ENCODE data around the gene KPTN. TPM values are rescaled to one million over a fixed set of nuclear protein-coding genes. Genes with fewer than 3 reads are reported as not detected.

KPTN gene
- total RNA-seq, 1 donor = 4.0 TPM

DNA sequence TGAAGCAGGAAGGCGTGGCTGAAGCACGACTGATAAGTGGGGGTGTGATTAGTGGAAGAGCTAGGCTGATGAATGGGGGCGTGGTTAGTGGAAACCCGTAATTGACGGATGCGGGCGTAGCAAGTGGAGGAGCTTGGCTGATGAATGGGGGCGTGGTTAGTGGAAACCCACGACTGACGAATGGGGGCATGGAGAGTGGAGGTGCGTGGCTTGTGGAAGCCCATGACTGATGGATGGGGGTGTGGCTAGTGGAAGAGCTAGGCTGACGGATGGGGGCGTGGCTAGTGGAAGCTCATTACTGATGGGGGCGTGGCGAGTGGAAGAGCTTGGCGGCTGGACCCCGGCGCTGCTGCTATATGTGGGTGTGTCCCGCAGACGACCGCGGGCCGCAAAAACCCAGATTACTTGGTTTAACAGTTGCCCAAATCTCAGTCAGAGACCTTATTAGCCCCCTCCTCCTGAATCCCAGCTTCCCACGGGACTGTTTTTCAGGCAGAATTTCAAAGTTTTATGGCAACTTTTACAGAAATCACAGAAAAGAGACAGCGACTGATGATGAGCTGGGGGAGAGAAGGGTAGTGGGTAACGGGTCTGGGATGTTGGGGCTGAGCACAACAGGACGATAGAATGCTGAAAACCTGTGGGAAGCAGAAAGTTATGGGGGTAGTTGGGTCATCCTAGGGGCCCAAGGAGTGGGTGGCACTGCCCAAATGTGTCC, 55.7 kb downstream of the KPTN start:
- H3K79me2 ChIP-seq (ENCODE audit: insufficient read depth, low read length) = no peaks in the 10 kb centered on the region
- no peaks in the 10 kb centered on the region for H3K36me3 ChIP-seq (ENCODE audit: insufficient read depth, low read length)
- H3K4me1 ChIP-seq (ENCODE audit: insufficient read depth, low read length) = peaks cover 17% of the 10 kb centered on the region
- peaks cover 5% of the 10 kb centered on the region for H4K20me1 ChIP-seq (ENCODE audit: insufficient read depth, low read length)
- H3K4me2 ChIP-seq (ENCODE audit: insufficient read depth, low read length) = peak overlapping the region; percentile 86
- peak overlapping the region; percentile 58 for H3K4me3 ChIP-seq (ENCODE audit: insufficient read depth, low read length)
- DNase-seq (ENCODE audit: insufficient read length, low spot score, missing footprints) = peak; percentile 99
- H2AFZ ChIP-seq (ENCODE audit: low read length) = peak overlapping the region; percentile 82
- no peak for TF ChIP-seq CTCF (IDR thresholded peaks at IDR 0.05; ENCODE audit: extremely low read depth, low read depth, low read length)
- no peaks in the 10 kb centered on the region for H3K9me3 ChIP-seq (ENCODE audit: low read depth, low read length)
- peak overlapping the region; percentile 50 for H3K27ac ChIP-seq (ENCODE audit: low read depth, low read length)
- peaks cover 13% of the 10 kb centered on the region for H3K27me3 ChIP-seq (ENCODE audit: insufficient read depth, low read length)

DNA sequence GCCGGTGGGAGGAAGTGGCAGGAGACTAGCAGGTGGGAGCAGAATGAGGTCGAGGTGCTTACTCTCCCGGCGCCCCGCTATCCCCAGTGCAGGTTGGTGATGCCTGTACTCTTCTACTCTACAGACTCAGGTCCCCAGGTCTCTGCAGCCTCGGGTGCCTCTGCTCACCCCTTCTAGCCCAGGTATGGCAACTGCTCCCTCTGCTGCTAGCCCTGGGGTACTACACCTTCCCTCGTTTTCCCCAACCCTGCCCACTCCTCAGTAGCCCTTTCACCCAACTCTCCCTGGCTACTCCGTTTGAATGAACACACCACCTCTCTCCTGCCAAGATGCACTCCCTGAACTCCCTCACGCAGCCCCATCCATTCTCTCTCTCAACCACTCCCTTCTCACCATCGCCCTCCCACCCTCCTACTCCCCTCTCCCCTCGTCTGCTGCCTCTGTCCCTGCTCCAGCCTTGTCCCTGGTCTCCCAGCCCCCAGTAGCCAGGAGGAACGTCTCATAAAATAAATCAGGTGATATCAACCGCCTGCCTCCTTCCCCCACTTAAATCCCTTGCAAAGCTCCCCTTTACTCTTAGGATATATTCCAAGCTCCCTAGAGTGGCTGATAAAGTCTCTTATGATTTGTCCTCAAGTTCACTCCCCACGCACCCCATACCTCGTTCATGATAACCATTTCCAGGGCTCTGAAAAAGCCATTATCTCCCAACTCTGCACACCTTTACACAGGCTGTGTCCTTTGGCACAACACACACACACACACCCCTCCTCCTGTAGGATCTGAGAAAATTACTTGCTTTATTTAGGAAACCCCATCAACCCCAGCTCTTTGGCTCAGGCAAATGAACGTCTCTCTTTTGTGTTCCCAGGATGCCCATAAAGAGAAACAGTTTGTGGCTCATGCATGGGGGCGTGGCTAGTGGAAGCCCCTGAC, 56.5 kb downstream of the KPTN start:
- peak; percentile 80 for TF ChIP-seq CTCF (IDR thresholded peaks at IDR 0.05; ENCODE audit: extremely low read depth, low read depth, low read length)
- Histone ChIP-seq H3K4me2 (ENCODE audit: insufficient read depth, low read length) (peak overlapping the region; percentile 86), H4K20me1 (ENCODE audit: insufficient read depth, low read length) (peaks cover 5% of the 10 kb centered on the region), H3K27ac (ENCODE audit: low read depth, low read length) (peak overlapping the region; percentile 50), H3K9me3 (ENCODE audit: low read depth, low read length) (no peaks in the 10 kb centered on the region), H3K4me3 (ENCODE audit: insufficient read depth, low read length) (peak overlapping the region; percentile 58), H3K4me1 (ENCODE audit: insufficient read depth, low read length) (peaks cover 17% of the 10 kb centered on the region), H3K79me2 (ENCODE audit: insufficient read depth, low read length) (no peaks in the 10 kb centered on the region), H2AFZ (ENCODE audit: low read length) (peak overlapping the region; percentile 82), H3K27me3 (ENCODE audit: insufficient read depth, low read length) (peaks cover 21% of the 10 kb centered on the region), H3K36me3 (ENCODE audit: insufficient read depth, low read length) (no peaks in the 10 kb centered on the region)
- peak; percentile 92 for DNase-seq (ENCODE audit: insufficient read length, low spot score, missing footprints)

Other genes starting within 250 kb of the KPTN start
- gene CCDC9, start 227.7 kb downstream of the KPTN start, total RNA-seq = 7.6 and 8.0 TPM in 2 replicates
- gene INAFM1, start 209.3 kb downstream of the KPTN start, total RNA-seq = 2.5 and 4.4 TPM in 2 replicates
- gene C5AR1, start 174.4 kb downstream of the KPTN start, total RNA-seq = 0.29 and 0.72 TPM in 2 replicates
- 2.5 and 3.5 TPM in 2 replicates for gene C5AR2, start 152.0 kb downstream of the KPTN start, total RNA-seq
- 10.9 and 12.7 TPM in 2 replicates for gene DHX34, start 134.9 kb downstream of the KPTN start, total RNA-seq
- gene MEIS3, start 64.7 kb downstream of the KPTN start, total RNA-seq = 8.3 and 19.7 TPM in 2 replicates
- gene SLC8A2, start 12.3 kb downstream of the KPTN start, total RNA-seq = under 0.01 and 0.36 TPM in 2 replicates
- gene NAPA, start 30.8 kb upstream of the KPTN start, total RNA-seq = 95.9 and 96.4 TPM in 2 replicates
- gene ZNF541, start 88.9 kb upstream of the KPTN start, total RNA-seq = under 0.01 TPM in 2 replicates
- gene BICRA, start 124.9 kb upstream of the KPTN start, total RNA-seq = 3.8 and 4.7 TPM in 2 replicates
- 136 and 144 TPM in 2 replicates for gene EHD2, start 229.2 kb upstream of the KPTN start, total RNA-seq

Data from osteoblast (primary cell).